H1 (cell line): ENCODE results near the gene SPN. TPM values are rescaled to one million over a fixed set of nuclear protein-coding genes. Genes with fewer than 3 reads are reported as not detected.

Experiments
- ZNF274 ChIP-seq: IDR thresholded peaks from 2 replicates; pipeline ENCODE4 v1.7.0; 2012; ENCODE audit warnings: low read length, borderline replicate concordance; ENCODE audit errors: extremely low read depth
- polyA plus RNA-seq, 7 experiments: library from polyadenylated mRNA; depleted of rRNA in 3 of 7; stranded (reverse) in 5 of 7; unstranded in 2 of 7; fragments of >200 nt in 5 of 7; fragments of 200-250 nt in 2 of 7; gene quantifications; 1 replicate in 5 of 7; 2 replicates in 1 of 7; 4 replicates in 1 of 7; pipeline versions ENCODE4 v1.2.1 to v1.2.3, GENCODE V29; 2011 to 2013; ENCODE audit warnings: missing spikeins in 2 of 7, mixed read lengths in 2 of 7
- total RNA-seq: library from RNA; stranded (reverse); fragmentation: NEBNext Ultra II Directional; extraction: Animal tissue kit (Norgen Biotek cat#: 25700); gene quantifications from 2 replicates; pipeline ENCODE4 v1.2.1, GENCODE V29; 2021

The SPN gene
- total and polyA plus RNA-seq, 2 of the 8 experiments (the other 6 are each of a cell fraction or from before 2014, with no cell fraction given), result 1.5 to 1.8 TPM

DNA sequence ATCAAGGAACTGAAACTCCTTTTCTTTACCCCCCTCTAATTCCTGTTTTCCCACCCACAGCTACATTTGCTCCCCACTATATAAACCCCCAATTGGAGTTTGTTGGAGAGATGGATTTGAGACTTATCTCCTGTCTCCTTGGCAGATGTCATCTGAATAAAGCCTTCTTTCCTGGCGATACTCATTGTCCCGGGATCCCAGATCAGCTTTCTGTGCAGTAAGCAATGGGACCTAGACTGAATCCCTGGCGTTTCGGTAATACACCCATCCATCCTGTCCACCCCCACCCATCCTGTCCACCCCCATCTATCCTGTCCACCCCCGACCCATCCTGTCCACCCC, 38.1 kb downstream of the SPN start (continued):
- TF ChIP-seq ZNF274, result no peak
